ENCODE measurements around the gene DYNLT4.
"Not testable (repeated sequence)": the region's sequence is repeated elsewhere in the genome, so short reads cannot be mapped to it uniquely, and the experiment has no call there.

DYNLT4 gene

GRCh38 chr1:44802306-44803061, 4.7 kb downstream of the DYNLT4 start:
- Histone ChIP-seq H3K4me1 (ENCODE audit: control insufficient read depth in 1 of 2, insufficient read depth in 2 of 2, low read length in 2 of 2) (peaks cover 32 to 34% of the 10 kb centered on the region in 2 donors), H3K27me3 (ENCODE audit: control insufficient read depth in 1 of 2, insufficient read depth in 2 of 2, low read length in 2 of 2) (no peaks in the 10 kb centered on the region), H3K4me3 (ENCODE audit: low read depth in 1 of 2, low read length in 2 of 2) (peak overlapping the region; percentile 49 to 73), H3K36me3 (ENCODE audit: control insufficient read depth in 1 of 2, insufficient read depth in 2 of 2, low read length in 2 of 2) (peaks cover 18 to 35% of the 10 kb centered on the region in 2 donors), H3K9ac (ENCODE audit: low read depth in 1 of 2, low read length in 2 of 2) (peak overlapping the region; percentile 56 to 58), H3K9me3 (ENCODE audit: control insufficient read depth in 1 of 2, low read length in 2 of 2) (no peaks in the 10 kb centered on the region), H3K27ac (ENCODE audit: low read depth, low read length) (peak overlapping the region; percentile 31)

DNA sequence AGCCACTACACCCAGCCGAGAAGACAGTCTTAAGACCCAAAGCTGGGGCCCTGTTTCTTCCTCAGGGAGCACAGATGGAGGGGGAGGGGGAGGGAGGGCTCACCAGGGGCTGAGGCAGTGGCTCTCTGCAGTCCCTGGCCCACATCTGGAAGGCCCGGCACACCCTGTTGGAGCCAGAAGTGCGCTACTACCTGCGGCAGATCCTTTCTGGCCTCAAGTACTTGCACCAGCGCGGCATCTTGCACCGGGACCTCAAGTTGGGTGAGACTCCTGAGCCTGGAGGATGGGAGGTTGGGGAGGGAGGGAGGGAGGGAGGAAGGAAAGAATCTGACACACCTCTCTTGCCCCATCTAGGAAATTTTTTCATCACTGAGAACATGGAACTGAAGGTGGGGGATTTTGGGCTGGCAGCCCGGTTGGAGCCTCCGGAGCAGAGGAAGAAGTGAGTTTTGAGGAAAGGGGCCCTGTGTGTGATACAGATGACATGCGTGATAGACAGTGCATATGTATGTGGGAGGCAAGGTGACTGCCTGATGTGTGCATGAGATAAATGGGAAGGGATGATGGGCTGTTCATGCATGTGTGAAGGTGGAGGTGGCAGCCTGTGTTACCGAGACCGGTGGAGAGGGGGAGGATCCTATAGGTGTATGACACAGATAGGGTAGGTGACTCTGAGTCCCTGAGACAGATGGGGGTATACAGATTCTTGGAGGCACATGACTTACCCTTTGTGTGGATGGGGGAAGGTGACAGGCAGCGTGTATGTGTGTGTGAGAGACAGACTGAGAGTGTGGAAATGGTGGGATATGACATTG, 5.5 kb downstream of the DYNLT4 start:
- Histone ChIP-seq H3K36me3 (ENCODE audit: control insufficient read depth in 1 of 2, insufficient read depth in 2 of 2, low read length in 2 of 2) (peaks cover 18 to 35% of the 10 kb centered on the region in 2 donors), H3K4me3 (ENCODE audit: low read depth in 1 of 2, low read length in 2 of 2) (peak overlapping the region; percentile 49 to 73), H3K9ac (ENCODE audit: low read depth in 1 of 2, low read length in 2 of 2) (peak overlapping the region; percentile 56 to 58), H3K9me3 (ENCODE audit: control insufficient read depth in 1 of 2, low read length in 2 of 2) (no peaks in the 10 kb centered on the region), H3K4me1 (ENCODE audit: control insufficient read depth in 1 of 2, insufficient read depth in 2 of 2, low read length in 2 of 2) (peaks cover 25 to 27% of the 10 kb centered on the region in 2 donors), H3K27ac (ENCODE audit: low read depth, low read length) (peak overlapping the region; percentile 31), H3K27me3 (ENCODE audit: control insufficient read depth in 1 of 2, insufficient read depth in 2 of 2, low read length in 2 of 2) (no peaks in the 10 kb centered on the region)

- H3K9me3 ChIP-seq (ENCODE audit: control insufficient read depth in 1 of 2, low read length in 2 of 2), result no peaks in the 10 kb centered on the region
- peaks cover 18 to 23% of the 10 kb centered on the region in 2 donors for H3K4me1 ChIP-seq (ENCODE audit: control insufficient read depth in 1 of 2, insufficient read depth in 2 of 2, low read length in 2 of 2)
Observed at GRCh38 chr1:44799770-44800584, 7.2 kb downstream of the DYNLT4 start, which contains the start of gene PLK3. TSS of gene PLK3 (plus strand) at chr1:44800377. CDS start at chr1:44800464, 87 bp downstream.

DNA sequence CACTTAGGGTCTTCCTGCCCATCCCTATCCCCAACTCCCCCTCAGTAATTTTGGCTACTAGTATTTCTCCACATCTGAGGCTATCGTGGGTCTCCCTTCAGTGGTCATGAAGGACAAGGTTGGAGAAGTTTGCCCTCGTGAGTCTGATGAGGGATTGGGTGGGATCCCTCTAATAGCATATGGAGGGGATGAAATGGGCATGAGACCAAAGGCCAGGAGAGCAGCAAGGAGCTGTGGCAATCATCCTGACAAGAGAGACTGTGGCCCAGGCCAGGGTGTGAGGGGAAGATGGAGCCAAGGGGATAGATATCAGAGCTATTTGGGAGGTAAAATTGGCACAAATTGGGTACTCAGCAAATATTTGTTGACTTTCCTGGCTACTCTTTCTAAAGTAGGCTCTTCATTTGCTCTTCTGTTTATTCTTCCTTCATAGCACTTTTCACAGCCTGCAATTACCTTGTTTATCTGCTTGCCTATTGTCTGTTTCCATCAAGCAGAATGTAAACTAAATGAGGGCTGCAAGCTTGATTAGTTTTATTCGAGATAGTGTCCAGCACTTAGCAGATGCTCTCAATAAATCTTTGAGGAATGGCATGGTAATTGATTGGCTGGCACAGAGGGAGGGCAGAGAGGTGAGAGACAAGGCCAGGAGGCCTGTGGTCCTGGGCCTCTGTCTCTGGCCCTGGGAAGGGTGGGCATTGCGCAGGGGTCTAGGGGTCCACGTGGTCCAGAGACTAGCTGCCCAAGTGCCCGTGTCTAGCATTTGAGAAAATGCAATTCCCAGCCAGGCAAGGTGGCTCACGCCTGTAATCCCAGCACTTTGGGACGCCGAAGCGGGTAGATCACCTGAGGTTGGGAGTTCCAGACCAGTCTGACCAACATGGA, 8.4 kb downstream of the DYNLT4 start:
- Histone ChIP-seq H3K27me3 (ENCODE audit: control insufficient read depth in 1 of 2, insufficient read depth in 2 of 2, low read length in 2 of 2) (no peaks in the 10 kb centered on the region), H3K27ac (ENCODE audit: low read depth, low read length) (no peak overlapping the region), H3K9me3 (ENCODE audit: control insufficient read depth in 1 of 2, low read length in 2 of 2) (no peaks in the 10 kb centered on the region), H3K4me3 (ENCODE audit: low read depth in 1 of 2, low read length in 2 of 2) (no peak overlapping the region), H3K36me3 (ENCODE audit: control insufficient read depth in 1 of 2, insufficient read depth in 2 of 2, low read length in 2 of 2) (peaks cover 13% of the 10 kb centered on the region in 2 donors), H3K4me1 (ENCODE audit: control insufficient read depth in 1 of 2, insufficient read depth in 2 of 2, low read length in 2 of 2) (peaks cover 18 to 23% of the 10 kb centered on the region in 2 donors), H3K9ac (ENCODE audit: low read depth in 1 of 2, low read length in 2 of 2) (no peak overlapping the region)

More at GRCh38 chr1:44799770-44800584, 7.2 kb downstream of the DYNLT4 start, which contains the start of gene PLK3:
- peak within 1 kb of the TSS; percentile 71 to 73 for H3K4me3 ChIP-seq (ENCODE audit: low read depth in 1 of 2, low read length in 2 of 2)
- no peaks in the 10 kb centered on the region for H3K27me3 ChIP-seq (ENCODE audit: control insufficient read depth in 1 of 2, insufficient read depth in 2 of 2, low read length in 2 of 2)
- H3K27ac ChIP-seq (ENCODE audit: low read depth, low read length), result peak within 1 kb of the TSS; percentile 96
- H3K9ac ChIP-seq (ENCODE audit: low read depth in 1 of 2, low read length in 2 of 2), result peak within 1 kb of the TSS; percentile 81 to 87
- H3K36me3 ChIP-seq (ENCODE audit: control insufficient read depth in 1 of 2, insufficient read depth in 2 of 2, low read length in 2 of 2), result peaks cover 13 to 25% of the 10 kb centered on the region in 2 donors

- H3K36me3 ChIP-seq (ENCODE audit: control insufficient read depth in 1 of 2, insufficient read depth in 2 of 2, low read length in 2 of 2); H3K9ac ChIP-seq (ENCODE audit: low read depth in 1 of 2, low read length in 2 of 2); H3K27ac ChIP-seq (ENCODE audit: low read depth, low read length); H3K9me3 ChIP-seq (ENCODE audit: control insufficient read depth in 1 of 2, low read length in 2 of 2); H3K4me3 ChIP-seq (ENCODE audit: low read depth in 1 of 2, low read length in 2 of 2); H3K27me3 ChIP-seq (ENCODE audit: control insufficient read depth in 1 of 2, insufficient read depth in 2 of 2, low read length in 2 of 2): not testable (repeated sequence)
- H3K4me1 ChIP-seq (ENCODE audit: control insufficient read depth in 1 of 2, insufficient read depth in 2 of 2, low read length in 2 of 2), result peaks cover 15 to 23% of the 10 kb centered on the region in 2 donors
Observed at GRCh38 chr1:44797886-44798285, 9.3 kb downstream of the DYNLT4 start.

GRCh38 chr1:44792736-44793502, 14.2 kb downstream of the DYNLT4 start:
- no peak overlapping the region for H3K9ac ChIP-seq (ENCODE audit: low read depth in 1 of 2, low read length in 2 of 2)
- H3K4me3 ChIP-seq (ENCODE audit: low read depth in 1 of 2, low read length in 2 of 2), result no peak overlapping the region
- no peaks in the 10 kb centered on the region for H3K27me3 ChIP-seq (ENCODE audit: control insufficient read depth in 1 of 2, insufficient read depth in 2 of 2, low read length in 2 of 2)
- H3K27ac ChIP-seq (ENCODE audit: low read depth, low read length), result no peak overlapping the region
- no peaks in the 10 kb centered on the region for H3K9me3 ChIP-seq (ENCODE audit: control insufficient read depth in 1 of 2, low read length in 2 of 2)
- H3K36me3 ChIP-seq (ENCODE audit: control insufficient read depth in 1 of 2, insufficient read depth in 2 of 2, low read length in 2 of 2), result no peaks in the 10 kb centered on the region
- peaks cover 0 to 4% of the 10 kb centered on the region in 2 donors for H3K4me1 ChIP-seq (ENCODE audit: control insufficient read depth in 1 of 2, insufficient read depth in 2 of 2, low read length in 2 of 2)

DNA sequence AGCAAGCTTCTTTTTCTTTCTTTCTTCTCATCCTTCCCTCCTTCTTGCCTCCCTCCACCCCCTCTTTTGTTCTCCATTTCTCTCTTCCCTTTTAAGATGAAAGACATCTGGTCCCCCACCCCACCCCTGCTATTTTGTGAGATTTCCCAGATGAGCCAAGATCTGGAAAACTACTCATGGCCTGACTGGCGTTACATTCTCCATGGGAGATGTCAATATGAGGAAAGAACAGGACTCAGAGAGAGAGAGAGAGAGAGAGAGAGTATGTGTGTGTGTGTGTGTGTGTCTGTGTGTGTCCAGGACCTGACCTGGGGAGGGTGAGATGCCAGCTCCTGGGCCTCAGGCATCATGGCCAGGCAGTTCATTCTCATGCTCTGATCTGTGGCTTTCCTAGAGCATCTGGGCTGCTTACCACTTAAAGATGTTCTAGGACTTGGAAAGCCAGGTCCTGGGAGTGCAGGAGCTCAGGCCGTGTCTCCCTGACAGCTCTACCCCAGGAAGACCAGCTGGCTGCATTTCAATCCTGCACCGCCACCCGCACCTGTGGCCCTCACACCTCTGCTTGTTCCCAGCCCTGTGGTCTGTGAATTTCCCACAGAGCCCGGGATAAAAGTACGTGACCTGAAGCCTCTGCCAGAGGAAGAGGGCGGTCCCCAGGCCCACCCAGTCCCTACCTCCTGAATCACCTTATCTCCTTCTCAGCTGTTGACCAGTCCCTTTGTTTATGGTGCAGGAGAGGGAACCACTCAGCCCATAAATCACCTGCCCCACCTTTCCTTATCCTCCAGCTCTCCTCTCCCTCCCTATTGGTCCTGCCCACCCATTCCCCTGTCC, 16.0 kb downstream of the DYNLT4 start:
- Histone ChIP-seq H3K9me3 (ENCODE audit: control insufficient read depth in 1 of 2, low read length in 2 of 2) (no peaks in the 10 kb centered on the region), H3K9ac (ENCODE audit: low read depth in 1 of 2, low read length in 2 of 2) (no peak overlapping the region), H3K4me1 (ENCODE audit: control insufficient read depth in 1 of 2, insufficient read depth in 2 of 2, low read length in 2 of 2) (peaks cover 4 to 10% of the 10 kb centered on the region in 2 donors), H3K27ac (ENCODE audit: low read depth, low read length) (no peak overlapping the region), H3K4me3 (ENCODE audit: low read depth in 1 of 2, low read length in 2 of 2) (no peak overlapping the region), H3K36me3 (ENCODE audit: control insufficient read depth in 1 of 2, insufficient read depth in 2 of 2, low read length in 2 of 2) (no peaks in the 10 kb centered on the region), H3K27me3 (ENCODE audit: control insufficient read depth in 1 of 2, insufficient read depth in 2 of 2, low read length in 2 of 2) (no peaks in the 10 kb centered on the region)

- Histone ChIP-seq H3K9ac (ENCODE audit: low read depth in 1 of 2, low read length in 2 of 2) (no peak within 1 kb of the TSS), H3K4me3 (ENCODE audit: low read depth in 1 of 2, low read length in 2 of 2) (no peak within 1 kb of the TSS), H3K4me1 (ENCODE audit: control insufficient read depth in 1 of 2, insufficient read depth in 2 of 2, low read length in 2 of 2) (peaks cover 16 to 27% of the 10 kb centered on the region in 2 donors), H3K27ac (ENCODE audit: low read depth, low read length) (no peak within 1 kb of the TSS), H3K9me3 (ENCODE audit: control insufficient read depth in 1 of 2, low read length in 2 of 2) (no peaks in the 10 kb centered on the region), H3K36me3 (ENCODE audit: control insufficient read depth in 1 of 2, insufficient read depth in 2 of 2, low read length in 2 of 2) (no peaks in the 10 kb centered on the region), H3K27me3 (ENCODE audit: control insufficient read depth in 1 of 2, insufficient read depth in 2 of 2, low read length in 2 of 2) (no peaks in the 10 kb centered on the region)
Observed at GRCh38 chr1:44788120-44788860, 18.9 kb downstream of the DYNLT4 start, which contains the start of gene BEST4. TSS of gene BEST4 (minus strand) at chr1:44788170. CDS start at chr1:44787705, 465 bp downstream.

Measured in duodenal mucosa (tissue), 2 donors.